SIG-M5 (cell line): ENCODE results near the gene PTP4A1.
"Not testable (repeated sequence)": the region's sequence is repeated elsewhere in the genome, so short reads cannot be mapped to it uniquely, and the experiment has no call there.

Source experiments
- DNase-seq: peaks from one replicate; lab custom pipeline; 2025; lab: John Stamatoyannopoulos, UW

PTP4A1 gene

GRCh38 chr6:63582579-63583231 lies 10.4 kb downstream of the PTP4A1 start:
- no peak for DNase-seq

- DNase-seq = no peak
These were observed 11.8 kb downstream of the PTP4A1 start for GRCh38 chr6:63584125-63584514.

- no peak for DNase-seq
These were observed 12.3 kb downstream of the PTP4A1 start for GRCh38 chr6:63584566-63584965.

- not testable (repeated sequence) for DNase-seq
These were observed 13.4 kb downstream of the PTP4A1 start for GRCh38 chr6:63585652-63586051.

- DNase-seq = no peak
These were observed 17.7 kb downstream of the PTP4A1 start for GRCh38 chr6:63589952-63590411.

GRCh38 chr6:63592886-63593285 lies 20.6 kb downstream of the PTP4A1 start:
- DNase-seq = no peak

- no peak for DNase-seq
These were observed 25.1 kb downstream of the PTP4A1 start for GRCh38 chr6:63597141-63598048.

- no peak for DNase-seq
These were observed 26.1 kb downstream of the PTP4A1 start for GRCh38 chr6:63598049-63599036.

- DNase-seq = no peak
These were observed 27.0 kb downstream of the PTP4A1 start for GRCh38 chr6:63599243-63599642.

GRCh38 chr6:63600136-63600535 lies 27.9 kb downstream of the PTP4A1 start:
- DNase-seq = no peak

- no peak for DNase-seq
These were observed 37.0 kb downstream of the PTP4A1 start for GRCh38 chr6:63609231-63609630.

GRCh38 chr6:63610944-63611343 lies 38.7 kb downstream of the PTP4A1 start:
- no peak for DNase-seq

GRCh38 chr6:63611560-63611959 lies 39.3 kb downstream of the PTP4A1 start:
- DNase-seq = no peak

GRCh38 chr6:63615590-63615989 lies 43.3 kb downstream of the PTP4A1 start:
- DNase-seq = no peak
